CD4-positive, alpha-beta T cell (primary cell): ENCODE measurements around the gene CIB4. TPM values are rescaled to one million over a fixed set of nuclear protein-coding genes. Genes with fewer than 3 reads are reported as not detected.

Experiments used
- ATAC-seq: fragments of 200-7000 bp; cut with Tn5 transposase; one replicate; pipeline ENCODE4 v1.10.0; 2022; ENCODE audit warnings: mild to moderate bottlenecking; ENCODE audit not compliant: poor library complexity
- CTCF ChIA-PET: fragments of 350-600 bp; sonication (Branson Sonifier 250); formaldehyde crosslinking; loops from one replicate; lab custom pipeline; 2021; ENCODE audit warnings: antibody characterized with exemption, inconsistent platforms; lab: Charles Lee
- POLR2A ChIA-PET: fragments of 350-600 bp; sonication (Branson Sonifier 250); formaldehyde crosslinking; loops from one replicate; lab custom pipeline; 2021; ENCODE audit warnings: antibody characterized with exemption, inconsistent platforms; lab: Charles Lee
- DNase-seq, 14 experiments: peaks; one replicate each; pipeline ENCODE4 v3.0.0-alpha.2; 2013 to 2020; ENCODE audit warnings: mixed read lengths in 2 of 14
- H3K27ac ChIP-seq, 2 donors: one replicate each; pipeline versions ENCODE4 v1.5.1 to v1.7.0; 2013; ENCODE audit warnings: low read length in 2 of 2, low read depth in 1 of 2, mild to moderate bottlenecking in 1 of 2
- H3K27me3 ChIP-seq, 2 experiments: 1 replicate in 1 of 2; 2 replicates in 1 of 2; pipeline versions ENCODE4 v1.6.1 to v1.7.0; 2013; ENCODE audit warnings: low read length in 2 of 2, control low read depth in 1 of 2, mild to moderate bottlenecking in 1 of 2, moderate library complexity in 1 of 2; ENCODE audit not compliant: insufficient read depth in 2 of 2, control insufficient read depth in 1 of 2
- H3K36me3 ChIP-seq: one replicate; pipeline ENCODE4 v1.6.1; 2013; ENCODE audit warnings: low read length, control low read depth; ENCODE audit not compliant: insufficient read depth
- H3K4me1 ChIP-seq: one replicate; pipeline ENCODE4 v1.6.1; 2013; ENCODE audit warnings: low read length, control low read depth; ENCODE audit not compliant: insufficient read depth
- H3K4me3 ChIP-seq: one replicate; pipeline ENCODE4 v1.5.1; 2013; ENCODE audit warnings: mild to moderate bottlenecking, low read length, moderate library complexity
- H3K9me3 ChIP-seq, 2 experiments: 1 replicate in 1 of 2; 2 replicates in 1 of 2; pipeline versions ENCODE4 v1.6.1 to v1.7.0; 2013; ENCODE audit warnings: low read length in 2 of 2, mild to moderate bottlenecking in 2 of 2, control low read depth in 1 of 2, moderate library complexity in 1 of 2; ENCODE audit not compliant: control insufficient read depth in 1 of 2, insufficient read depth in 1 of 2
- H3K27ac Mint-ChIP-seq: one replicate; pipeline ENCODE4 v1.8.0; 2020; ENCODE audit warnings: mixed read lengths
- H3K27me3 Mint-ChIP-seq: one replicate; pipeline ENCODE4 v1.8.0; 2021; ENCODE audit warnings: mixed read lengths
- H3K36me3 Mint-ChIP-seq: one replicate; pipeline ENCODE4 v1.8.0; 2021; ENCODE audit warnings: low read depth, mixed read lengths
- H3K4me1 Mint-ChIP-seq: one replicate; pipeline ENCODE4 v1.8.0; 2021; ENCODE audit warnings: low read depth, mixed read lengths
- H3K4me3 Mint-ChIP-seq: one replicate; pipeline ENCODE4 v1.8.0; 2020; ENCODE audit warnings: mild to moderate bottlenecking, mixed read lengths
- H3K9me3 Mint-ChIP-seq: one replicate; pipeline ENCODE4 v1.8.0; 2020; ENCODE audit warnings: mixed read lengths
- intact Hi-C, 2 experiments: fragments of 100-400 bp; cut with DNase I in 1 of 2; cut with micrococcal nuclease in 1 of 2; formaldehyde crosslinking; loops; one replicate each; pipeline versions ENCODE4 v1.15.1 to v1.9.0; 2023 to 2025; cut with DNase I, micrococcal nuclease
- total RNA-seq, 174 experiments: library from RNA in 2 of 174; stranded (reverse) in 2 of 174; gene quantifications; one replicate each; pipeline ENCODE4 v1.2.3 and lab custom pipeline; 2021 to 2026
- TF ChIP-seq, protein P1 (sequence below): fragments of 200-600 bp; IDR thresholded peaks from one replicate; pipeline ENCODE4 v1.8.0; 2022; ENCODE audit warnings: antibody characterized with exemption, mild to moderate bottlenecking

CIB4 gene
- total RNA-seq, 2 experiments from 2014 or later: not detected

- no peak overlapping the region for H3K27ac ChIP-seq
- Mint-ChIP-seq H3K9me3 (no peaks in the 10 kb centered on the region), H3K4me1 (no peaks in the 10 kb centered on the region), H3K4me3 (no peak overlapping the region), H3K27ac (no peak overlapping the region), H3K36me3 (no peaks in the 10 kb centered on the region), H3K27me3 (peaks cover 79% of the 10 kb centered on the region)
- peaks cover 0 to 1% of the 10 kb centered on the region in 2 experiments for H3K9me3 ChIP-seq
- intact Hi-C loops: no loop called here
- DNase-seq: no peak
- ChIA-PET CTCF (no interaction called here), POLR2A (no interaction called here)
- ATAC-seq: no peak
- H3K27me3 ChIP-seq: peaks cover 28 to 29% of the 10 kb centered on the region in 2 experiments
- TF ChIP-seq, protein P1, sequence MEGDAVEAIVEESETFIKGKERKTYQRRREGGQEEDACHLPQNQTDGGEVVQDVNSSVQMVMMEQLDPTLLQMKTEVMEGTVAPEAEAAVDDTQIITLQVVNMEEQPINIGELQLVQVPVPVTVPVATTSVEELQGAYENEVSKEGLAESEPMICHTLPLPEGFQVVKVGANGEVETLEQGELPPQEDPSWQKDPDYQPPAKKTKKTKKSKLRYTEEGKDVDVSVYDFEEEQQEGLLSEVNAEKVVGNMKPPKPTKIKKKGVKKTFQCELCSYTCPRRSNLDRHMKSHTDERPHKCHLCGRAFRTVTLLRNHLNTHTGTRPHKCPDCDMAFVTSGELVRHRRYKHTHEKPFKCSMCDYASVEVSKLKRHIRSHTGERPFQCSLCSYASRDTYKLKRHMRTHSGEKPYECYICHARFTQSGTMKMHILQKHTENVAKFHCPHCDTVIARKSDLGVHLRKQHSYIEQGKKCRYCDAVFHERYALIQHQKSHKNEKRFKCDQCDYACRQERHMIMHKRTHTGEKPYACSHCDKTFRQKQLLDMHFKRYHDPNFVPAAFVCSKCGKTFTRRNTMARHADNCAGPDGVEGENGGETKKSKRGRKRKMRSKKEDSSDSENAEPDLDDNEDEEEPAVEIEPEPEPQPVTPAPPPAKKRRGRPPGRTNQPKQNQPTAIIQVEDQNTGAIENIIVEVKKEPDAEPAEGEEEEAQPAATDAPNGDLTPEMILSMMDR: no peak
- H3K36me3 ChIP-seq: no peaks in the 10 kb centered on the region
- H3K4me3 ChIP-seq: no peak overlapping the region
- no peaks in the 10 kb centered on the region for H3K4me1 ChIP-seq
These were observed 45.0 kb upstream of the CIB4 start for GRCh38 chr2:26685989-26686839.

GRCh38 chr2:26685341-26685740 is 44.2 kb upstream of the CIB4 start:
- Histone ChIP-seq H3K4me1 (no peaks in the 10 kb centered on the region), H3K9me3 (no peaks in the 10 kb centered on the region), H3K36me3 (no peaks in the 10 kb centered on the region), H3K27ac (no peak overlapping the region), H3K27me3 (peaks cover 21 to 23% of the 10 kb centered on the region in 2 experiments), H3K4me3 (no peak overlapping the region)
- Mint-ChIP-seq H3K27ac (no peak overlapping the region), H3K36me3 (no peaks in the 10 kb centered on the region), H3K4me3 (no peak overlapping the region), H3K4me1 (no peaks in the 10 kb centered on the region), H3K27me3 (peaks cover 70% of the 10 kb centered on the region), H3K9me3 (no peaks in the 10 kb centered on the region)
- TF ChIP-seq, protein P1: no peak
- intact Hi-C loops: no loop called here
- CTCF ChIA-PET: no interaction called here
- POLR2A ChIA-PET: no interaction called here
- no peak for DNase-seq
- no peak for ATAC-seq

- no peaks in the 10 kb centered on the region for H3K36me3 Mint-ChIP-seq
- intact Hi-C loops: no loop called here
- TF ChIP-seq, protein P1: no peak
- peaks cover 63% of the 10 kb centered on the region for H3K27me3 Mint-ChIP-seq
- no peaks in the 10 kb centered on the region for H3K9me3 ChIP-seq
- ChIA-PET CTCF (no interaction called here), POLR2A (no interaction called here)
- no peak overlapping the region for H3K4me3 ChIP-seq
- H3K9me3 Mint-ChIP-seq: no peaks in the 10 kb centered on the region
- peaks cover 17 to 18% of the 10 kb centered on the region in 2 experiments for H3K27me3 ChIP-seq
- no peak for ATAC-seq
- H3K27ac Mint-ChIP-seq: no peak overlapping the region
- no peak overlapping the region for H3K4me3 Mint-ChIP-seq
- H3K27ac ChIP-seq: no peak overlapping the region
- no peak for DNase-seq
- no peaks in the 10 kb centered on the region for H3K4me1 ChIP-seq
- H3K4me1 Mint-ChIP-seq: no peaks in the 10 kb centered on the region
- no peaks in the 10 kb centered on the region for H3K36me3 ChIP-seq
These were observed 42.4 kb upstream of the CIB4 start for GRCh38 chr2:26683583-26683982.
